NCI-H460 (cell line): Measurements from ENCODE around the gene ANKRD33B. TPM values are rescaled to one million over a fixed set of nuclear protein-coding genes. Genes with fewer than 3 reads are reported as not detected.
"Not testable (repeated sequence)": the region's sequence is repeated elsewhere in the genome, so short reads cannot be mapped to it uniquely, and the experiment has no call there.

ENCODE experiments used
- DNase-seq: peaks from one replicate; pipeline ENCODE4 v3.0.0-alpha.2; 2016; ENCODE audit warnings: low read depth; ENCODE audit errors: extremely low read depth
- total RNA-seq: library from RNA; depleted of rRNA; stranded (reverse); fragments of >200 nt; shearing (Covaris generic); gene quantifications from 2 replicates; pipeline ENCODE4 v1.2.3, GENCODE V29; 2014

Gene ANKRD33B
- total RNA-seq, 1 experiment from 2014 or later = 8.4 TPM

GRCh38 chr5:10653043-10653442, 89.2 kb downstream of the ANKRD33B start:
- no peak for DNase-seq

- DNase-seq = no peak
Measured at GRCh38 chr5:10653751-10654400, 90.0 kb downstream of the ANKRD33B start.

GRCh38 chr5:10654566-10654965, 90.7 kb downstream of the ANKRD33B start:
- DNase-seq = no peak

GRCh38 chr5:10655161-10655971, 91.5 kb downstream of the ANKRD33B start:
- DNase-seq = no peak

GRCh38 chr5:10655972-10656830, 92.3 kb downstream of the ANKRD33B start:
- DNase-seq = no peak

- DNase-seq = no peak
Measured at GRCh38 chr5:10658265-10658664, 94.4 kb downstream of the ANKRD33B start.

GRCh38 chr5:10660135-10660534, 96.3 kb downstream of the ANKRD33B start:
- DNase-seq = no peak

- no peak for DNase-seq
Measured at GRCh38 chr5:10660720-10661387, 97.0 kb downstream of the ANKRD33B start.

GRCh38 chr5:10661401-10661800, 97.5 kb downstream of the ANKRD33B start:
- DNase-seq = no peak

- DNase-seq = no peak
Measured at GRCh38 chr5:10662083-10662482, 98.2 kb downstream of the ANKRD33B start.

- DNase-seq = no peak
Measured at GRCh38 chr5:10662661-10663488, 99.0 kb downstream of the ANKRD33B start.

GRCh38 chr5:10663489-10664179, 99.8 kb downstream of the ANKRD33B start:
- no peak for DNase-seq

- DNase-seq = not testable (repeated sequence)
Measured at GRCh38 chr5:10664180-10664769, 100.4 kb downstream of the ANKRD33B start.

GRCh38 chr5:10665799-10666198, 101.9 kb downstream of the ANKRD33B start:
- no peak for DNase-seq

GRCh38 chr5:10666531-10667299, 102.8 kb downstream of the ANKRD33B start:
- DNase-seq = no peak

- DNase-seq = no peak
Measured at GRCh38 chr5:10667431-10668057, 103.7 kb downstream of the ANKRD33B start.

GRCh38 chr5:10668697-10669096, 104.8 kb downstream of the ANKRD33B start:
- DNase-seq = no peak

GRCh38 chr5:10669983-10670382, 106.1 kb downstream of the ANKRD33B start:
- DNase-seq = no peak
